NCI-H345 treated with DMSO at 0.1 percent for 48 hours (cell line): ENCODE measurements around the gene TMEM106C.

Experiments
- DNase-seq: peaks from one replicate; lab custom pipeline; 2025; ENCODE audit not compliant: unreplicated experiment; lab: John Stamatoyannopoulos, UW

The TMEM106C gene

GRCh38 chr12:47979166-47979565 is 15.8 kb downstream of the TMEM106C start:
- no peak for DNase-seq

GRCh38 chr12:47979686-47980085 is 16.3 kb downstream of the TMEM106C start:
- no peak for DNase-seq

- DNase-seq, result no peak
Observed at GRCh38 chr12:47980197-47980596, 16.8 kb downstream of the TMEM106C start.

GRCh38 chr12:47980779-47981495 is 17.5 kb downstream of the TMEM106C start:
- DNase-seq, result no peak

- DNase-seq, result no peak
Observed at GRCh38 chr12:47981496-47982260, 18.3 kb downstream of the TMEM106C start.

- DNase-seq, result no peak
Observed at GRCh38 chr12:47982311-47982710, 18.9 kb downstream of the TMEM106C start.

- DNase-seq, result no peak
Observed at GRCh38 chr12:47982770-47983169, 19.4 kb downstream of the TMEM106C start.

GRCh38 chr12:47983541-47984115 is 20.2 kb downstream of the TMEM106C start:
- DNase-seq, result no peak

GRCh38 chr12:47984331-47984801 is 21.0 kb downstream of the TMEM106C start:
- DNase-seq, result no peak

- no peak for DNase-seq
Observed at GRCh38 chr12:47985596-47986290, 22.3 kb downstream of the TMEM106C start.

- no peak for DNase-seq
Observed at GRCh38 chr12:47986291-47986660, 22.9 kb downstream of the TMEM106C start.

- no peak for DNase-seq
Observed at GRCh38 chr12:47986832-47987231, 23.4 kb downstream of the TMEM106C start.

- no peak for DNase-seq
Observed at GRCh38 chr12:47987411-47988072, 24.1 kb downstream of the TMEM106C start.

GRCh38 chr12:47988073-47989022 is 25.0 kb downstream of the TMEM106C start:
- DNase-seq, result no peak

- no peak for DNase-seq
Observed at GRCh38 chr12:47989023-47989417, 25.6 kb downstream of the TMEM106C start.

- no peak for DNase-seq
Observed at GRCh38 chr12:47989666-47990065, 26.3 kb downstream of the TMEM106C start.

- no peak for DNase-seq
Observed at GRCh38 chr12:47990351-47991105, 27.1 kb downstream of the TMEM106C start.

- DNase-seq, result no peak
Observed at GRCh38 chr12:47991106-47992061, 28.0 kb downstream of the TMEM106C start.
